Activated CD8-positive, alpha-beta memory T cell treated with anti-CD3 and anti-CD28 coated beads, Interleukin-2, amount 50 U/mL, for 24 hours (primary cell): Measurements from ENCODE around the gene ZIC4.

Experiments
- DNase-seq: peaks from one replicate; pipeline ENCODE4 v3.0.0-alpha.2; 2020; ENCODE audit errors: extremely low read depth

Gene ZIC4

DNA sequence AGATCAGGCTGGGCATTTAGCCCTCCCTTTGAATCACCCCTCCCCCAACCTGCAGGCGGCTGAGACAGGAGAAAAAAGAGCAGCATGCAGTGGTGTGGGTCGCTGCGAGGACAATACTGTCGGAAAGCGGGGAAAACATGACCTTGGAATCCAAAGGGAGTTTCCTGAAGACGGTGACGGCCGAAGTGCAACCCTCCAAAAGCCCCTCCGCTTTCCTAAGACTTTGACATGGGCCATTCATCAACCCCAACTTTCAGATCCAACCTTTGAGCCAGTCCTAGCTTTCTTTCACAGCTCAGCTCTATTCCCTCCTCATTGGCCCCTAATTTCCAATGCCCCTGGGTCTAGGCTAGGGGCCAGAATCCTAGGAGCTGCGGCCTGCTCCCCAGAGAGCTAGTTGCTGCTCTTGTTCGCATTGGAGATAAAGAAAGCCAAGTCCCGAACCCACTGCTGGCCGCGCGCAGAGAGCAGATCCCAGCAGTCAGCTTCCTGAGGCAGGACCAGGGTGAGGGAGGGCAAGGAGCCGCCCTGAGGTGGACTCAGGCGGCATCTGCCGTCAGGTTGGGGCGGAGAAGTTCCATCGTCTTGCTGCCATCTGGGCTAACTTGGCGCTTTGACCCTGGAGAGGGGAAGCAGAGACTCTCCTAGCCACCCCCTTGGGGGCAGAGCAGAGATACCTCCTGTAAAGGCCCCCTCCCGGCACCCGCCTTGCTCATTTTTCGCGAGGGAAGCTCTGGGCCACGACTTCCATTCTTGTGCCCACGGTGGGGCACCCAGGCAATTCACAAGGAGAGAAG lies 914 bp downstream of the ZIC4 start:
- no peak for DNase-seq

DNA sequence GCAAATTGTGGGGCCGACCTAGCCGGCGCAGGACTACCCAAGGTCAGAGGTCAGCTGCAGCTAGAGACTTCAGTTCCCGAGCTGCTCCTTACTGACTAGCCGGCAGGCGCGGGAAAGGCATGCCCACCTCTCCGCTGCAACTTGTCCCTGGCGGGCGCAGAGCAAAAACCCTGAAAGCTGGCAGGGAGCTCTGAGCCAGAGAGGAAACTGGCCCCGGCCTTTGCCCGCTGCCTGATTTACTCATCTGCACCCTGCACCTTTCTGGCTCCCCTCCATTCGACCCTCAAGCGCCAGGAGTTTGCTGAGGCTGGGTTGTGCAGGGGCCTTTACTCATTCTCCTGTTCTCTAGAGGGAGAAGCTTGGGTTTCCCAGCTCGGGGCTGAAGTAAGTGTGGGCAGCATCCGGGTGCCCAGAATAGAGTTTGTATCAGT lies 1.5 kb downstream of the ZIC4 start:
- DNase-seq = no peak

DNA sequence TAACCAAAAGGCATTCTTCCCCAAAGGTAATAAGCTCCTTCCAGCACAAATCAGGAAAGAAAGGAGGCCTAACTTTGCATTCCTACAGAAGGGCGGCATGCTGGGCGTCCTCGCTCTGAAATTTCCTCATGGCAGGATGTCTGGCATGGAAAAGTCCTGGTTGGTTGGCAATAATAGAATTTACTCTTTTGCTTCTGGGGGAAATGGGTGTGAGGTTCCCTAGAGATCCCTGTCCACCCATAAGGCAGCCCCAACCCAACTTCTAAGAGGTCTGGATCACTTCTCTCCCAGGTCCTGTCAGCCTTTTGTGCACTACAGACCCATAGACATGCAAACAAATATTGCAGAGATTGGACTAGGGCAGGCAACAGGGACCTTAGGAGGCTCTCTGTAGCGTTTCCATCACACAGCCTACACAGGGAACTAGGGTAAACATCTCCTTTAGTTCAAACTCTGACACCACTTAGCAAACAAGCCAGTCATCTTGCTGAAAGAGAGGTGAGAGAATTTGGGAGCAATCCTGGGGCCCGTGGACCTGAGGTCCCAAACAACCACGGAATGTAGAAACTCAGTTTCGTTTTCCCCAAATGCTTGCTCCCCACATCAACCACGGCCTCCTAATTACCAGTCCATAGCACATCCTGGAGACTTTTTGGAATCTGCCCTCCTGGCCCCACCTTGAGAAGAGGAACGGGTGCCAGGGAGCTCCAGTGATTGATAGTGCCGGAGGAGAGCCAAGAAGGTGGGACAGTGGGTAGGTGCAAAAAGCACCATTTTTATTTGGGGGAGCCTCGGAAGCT lies 2.1 kb downstream of the ZIC4 start:
- no peak for DNase-seq

DNA sequence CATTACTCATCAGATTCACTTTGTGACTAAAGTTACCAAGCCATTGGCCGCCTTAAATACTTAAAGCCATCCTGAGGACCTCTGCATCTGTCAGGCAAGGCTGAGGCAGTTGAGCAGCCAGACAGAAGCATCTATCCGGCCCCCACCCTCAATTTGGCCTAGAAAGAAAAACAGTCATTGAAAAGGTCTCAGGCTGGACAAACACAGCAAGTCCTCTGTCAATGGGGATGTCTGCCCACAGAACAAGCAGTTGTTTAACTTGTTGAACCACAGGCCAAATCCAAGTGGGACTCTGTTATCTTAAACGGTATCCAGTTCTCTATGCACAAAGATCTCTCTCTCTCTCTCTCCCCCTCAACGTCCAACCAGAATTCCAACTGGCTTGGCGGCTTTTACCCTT lies 2.8 kb downstream of the ZIC4 start:
- no peak for DNase-seq

DNA sequence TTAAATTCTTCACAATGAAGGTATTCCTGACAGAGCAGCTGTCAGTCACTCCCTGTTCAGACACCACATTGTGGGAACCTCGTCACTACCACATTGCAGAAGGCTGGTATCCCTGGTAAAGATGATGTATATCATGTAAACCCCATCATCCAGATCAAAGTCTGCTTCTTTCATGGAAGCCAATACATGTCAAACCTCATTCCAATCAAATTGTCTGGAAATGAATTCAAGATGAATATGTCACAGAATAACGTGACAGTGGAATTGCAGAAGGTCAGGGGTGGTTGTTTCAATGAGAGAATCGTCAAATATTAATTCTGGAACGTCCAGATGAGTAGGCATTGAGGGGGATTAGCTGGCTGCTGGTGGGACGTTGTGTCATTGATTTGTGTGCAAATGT lies 4.2 kb downstream of the ZIC4 start:
- no peak for DNase-seq

DNA sequence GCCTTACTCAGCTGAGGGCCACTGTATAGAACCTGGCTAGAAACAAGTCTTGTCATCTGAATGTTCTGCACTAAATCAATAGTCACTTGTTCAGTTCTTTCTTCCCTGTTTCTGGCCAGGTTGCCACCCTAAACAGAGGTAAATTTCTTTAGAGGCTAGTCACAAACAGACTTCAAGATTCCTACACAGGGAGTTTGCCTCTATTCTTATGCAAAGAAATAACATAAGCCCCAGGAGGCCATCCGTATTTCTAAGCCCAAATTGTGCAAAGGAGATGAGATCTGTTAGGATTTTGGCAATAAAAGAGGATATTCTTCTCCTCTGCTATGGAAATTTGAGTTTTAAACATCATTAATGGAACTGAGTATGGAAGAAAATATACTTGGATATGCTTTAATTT lies 4.9 kb downstream of the ZIC4 start:
- DNase-seq = no peak

DNA sequence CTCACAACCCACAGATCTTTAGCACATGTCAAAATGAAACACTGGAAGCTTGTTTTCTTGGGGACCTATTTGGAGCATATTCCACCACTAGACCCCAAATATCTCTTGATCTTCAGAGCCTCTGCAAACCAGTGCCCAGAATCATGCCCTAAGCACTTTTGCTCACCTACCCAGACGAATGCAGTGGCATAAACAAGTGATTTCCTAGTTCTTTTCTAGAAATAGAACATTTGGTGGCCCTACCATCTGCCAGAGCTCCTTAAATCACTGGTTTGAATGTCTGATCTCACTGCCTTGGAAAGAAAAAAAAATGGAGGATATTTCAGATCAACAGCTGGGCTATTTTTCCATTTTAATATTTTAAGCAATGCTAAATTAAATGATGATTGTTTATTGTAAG lies 5.3 kb downstream of the ZIC4 start:
- no peak for DNase-seq

DNA sequence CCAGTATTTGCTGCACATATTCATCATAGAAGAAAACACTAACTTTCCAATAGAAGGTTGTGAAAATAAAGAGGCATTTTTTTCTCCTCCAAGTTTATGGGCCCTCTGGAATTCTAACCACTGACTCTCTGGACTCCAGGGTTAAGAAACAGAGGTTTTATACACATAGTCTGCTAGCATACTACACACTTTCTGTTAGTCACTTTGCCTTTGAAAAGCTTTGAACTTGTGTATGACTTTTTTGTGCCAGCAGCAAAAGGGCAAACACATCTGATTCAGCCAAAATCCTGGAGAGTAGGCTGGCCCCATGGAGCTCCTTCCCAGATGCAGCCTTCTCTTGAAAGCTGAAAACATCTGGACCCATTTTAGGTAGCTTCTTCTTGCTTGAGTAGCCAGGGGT lies 6.2 kb downstream of the ZIC4 start:
- DNase-seq = no peak

DNA sequence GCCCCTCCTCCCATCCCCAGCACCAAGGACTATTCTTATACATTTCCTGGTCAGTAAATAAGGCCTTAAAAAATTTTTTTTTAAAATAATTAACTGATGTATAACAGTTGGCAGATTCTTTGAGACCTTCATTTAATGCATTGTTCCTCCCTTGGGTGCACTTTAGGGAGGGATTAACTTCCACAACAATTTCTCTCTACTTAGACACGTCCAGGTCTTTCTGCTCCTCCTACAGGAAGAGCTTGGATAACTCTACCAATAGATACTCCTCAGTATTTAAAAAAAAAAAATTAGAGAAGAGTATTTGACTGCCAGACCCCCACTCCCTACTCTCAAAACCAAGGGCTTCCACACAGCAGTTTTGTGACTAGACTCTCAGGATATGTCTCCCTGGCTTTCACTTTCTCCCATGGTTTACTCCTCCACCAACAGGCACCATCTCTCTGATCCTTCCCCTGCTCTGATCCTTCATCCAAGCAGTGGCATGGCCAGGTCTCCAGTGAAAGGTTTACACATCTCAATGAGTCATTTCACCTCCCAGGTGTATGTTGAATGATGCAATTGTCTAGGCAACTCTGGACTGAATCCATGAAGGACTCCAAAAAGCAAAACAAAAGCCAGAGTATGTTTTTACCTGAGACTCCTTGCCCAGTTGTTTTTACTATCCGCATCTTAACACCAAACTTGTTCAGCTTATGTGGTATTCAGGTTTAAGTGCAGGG lies 7.4 kb downstream of the ZIC4 start:
- no peak for DNase-seq

DNA sequence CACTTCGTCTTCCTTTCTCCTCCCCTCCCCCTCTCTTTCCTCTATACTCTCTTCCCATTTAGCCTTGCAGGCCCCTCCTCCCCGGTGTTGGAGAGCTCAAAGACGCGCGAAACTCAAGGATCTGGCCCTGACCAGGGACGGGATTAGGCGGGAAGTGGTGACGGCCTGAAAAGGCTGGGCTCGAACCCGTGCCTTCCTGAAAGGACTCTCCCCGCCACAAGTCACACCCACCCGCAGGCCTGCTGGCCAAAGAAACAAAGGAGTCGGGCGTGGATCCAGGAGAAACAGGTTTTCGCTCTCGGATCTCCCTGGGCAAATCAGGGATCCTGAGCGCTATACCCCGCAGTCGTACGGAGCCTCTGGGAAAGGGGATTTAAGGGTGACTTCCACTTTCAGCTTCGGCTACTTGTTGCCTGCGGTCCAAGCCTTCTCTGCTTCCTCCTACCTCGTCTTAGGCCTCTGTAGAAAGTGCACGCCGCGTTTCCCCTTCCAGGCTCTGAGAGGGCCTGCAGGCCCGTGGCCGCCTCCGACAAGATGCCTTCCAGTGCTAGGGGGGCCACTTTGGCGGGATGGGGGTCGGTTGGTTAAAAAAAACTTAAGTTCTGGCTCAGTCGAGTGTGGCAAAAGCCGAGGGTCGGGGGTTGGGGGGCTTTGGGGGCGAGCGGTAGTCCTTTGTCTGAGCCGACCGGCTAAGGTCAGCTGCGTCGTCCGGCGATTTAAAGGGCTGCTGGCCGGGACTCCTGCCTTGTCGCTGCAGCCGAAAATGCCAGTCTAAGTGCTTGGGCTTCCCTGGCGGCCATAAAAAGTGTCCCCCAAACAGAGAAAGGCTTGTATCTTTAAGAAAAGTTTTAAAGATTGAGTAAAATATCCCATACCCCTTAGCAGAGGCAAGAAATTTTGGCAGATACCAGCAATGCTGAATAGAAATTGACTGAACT lies 8.2 kb downstream of the ZIC4 start:
- DNase-seq = no peak

DNA sequence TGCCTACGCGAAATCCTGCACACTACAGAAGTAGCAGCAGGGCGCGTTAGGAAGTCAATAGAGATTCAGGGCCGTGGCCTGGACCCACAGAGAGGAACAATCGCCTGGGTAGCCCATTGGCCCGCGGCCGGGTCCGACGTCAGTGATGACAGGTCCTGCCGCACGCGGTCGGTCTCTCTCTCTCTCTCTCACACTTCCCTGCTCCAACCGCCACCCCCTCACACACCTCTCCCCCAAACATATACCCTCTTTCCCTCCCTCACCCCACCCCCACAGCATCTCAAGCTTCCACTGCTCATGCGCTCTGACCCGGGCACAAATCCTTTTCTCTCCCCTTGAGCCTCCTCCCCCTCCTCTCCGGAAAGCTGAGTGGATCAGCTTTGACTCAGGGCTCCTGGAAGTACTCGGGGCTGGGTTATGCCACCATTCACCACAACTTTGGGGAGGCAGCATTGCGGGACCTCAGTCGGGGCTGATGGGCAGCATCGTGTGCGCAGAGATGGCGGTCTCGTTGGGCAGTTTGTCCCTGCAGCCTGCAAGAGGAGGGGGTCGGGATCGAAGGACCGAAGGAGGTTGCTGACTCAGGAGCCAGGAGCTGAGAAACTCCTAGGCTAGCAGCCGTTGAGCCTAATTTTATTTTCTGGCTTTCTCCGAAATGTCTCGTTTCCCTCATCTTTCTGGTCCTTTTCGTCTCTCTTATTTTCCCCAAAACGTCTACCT lies 9.0 kb downstream of the ZIC4 start:
- no peak for DNase-seq

DNA sequence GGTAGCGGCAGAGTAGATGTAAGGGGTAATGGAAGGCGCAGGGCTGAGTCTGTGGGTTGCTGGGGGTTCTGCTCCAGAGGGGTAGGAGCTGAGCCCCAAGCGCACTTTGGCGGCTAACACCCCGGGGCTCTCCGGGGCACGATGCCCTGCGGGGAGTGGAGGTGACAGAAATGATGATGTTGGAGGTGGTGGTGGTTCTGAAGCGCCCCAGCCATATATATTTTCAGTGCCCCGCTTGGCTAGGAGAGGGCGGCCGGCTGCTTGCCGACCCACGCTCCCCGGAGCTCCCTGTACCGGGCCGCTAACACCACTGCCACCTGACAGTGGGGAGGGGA lies 9.7 kb downstream of the ZIC4 start:
- no peak for DNase-seq

DNA sequence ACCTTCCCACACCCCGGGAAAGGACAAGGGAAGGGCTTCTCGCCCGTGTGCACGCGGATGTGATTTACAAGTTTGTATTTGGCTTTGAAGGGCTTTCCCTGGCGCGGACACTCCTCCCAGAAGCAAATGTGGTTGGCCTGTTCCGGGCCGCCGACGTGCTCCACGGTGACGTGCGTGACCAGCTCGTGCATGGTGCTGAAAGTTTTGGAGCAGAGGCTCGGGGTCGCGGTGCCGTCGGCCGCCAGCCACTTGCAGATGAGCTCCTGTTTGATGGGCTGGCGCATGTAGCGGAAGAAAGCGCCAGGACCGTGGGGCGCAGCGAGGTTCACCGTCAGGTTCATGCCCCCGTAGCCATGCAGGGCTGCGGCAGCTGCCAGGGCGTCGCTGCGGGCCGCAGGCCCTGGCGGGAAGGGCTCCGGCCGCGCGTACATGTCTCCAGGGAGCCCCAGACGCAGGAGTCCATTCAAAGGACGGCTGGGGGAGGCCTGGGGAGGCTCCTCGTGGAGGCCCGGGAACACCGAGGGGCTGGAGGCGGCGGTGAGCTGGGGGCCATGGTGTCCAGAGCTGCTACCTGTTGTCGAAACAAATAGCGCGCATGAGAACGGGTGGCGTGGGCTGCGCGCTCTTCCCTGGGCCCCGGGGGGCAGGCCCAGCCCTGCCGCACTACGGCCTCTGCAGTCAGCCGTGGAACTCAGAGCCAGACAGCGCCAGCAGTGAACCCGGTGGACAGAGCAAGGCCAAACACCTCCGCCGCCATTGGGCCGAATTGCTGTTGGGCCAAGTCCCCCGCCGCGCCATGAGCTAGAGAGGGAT lies 10.2 kb downstream of the ZIC4 start:
- no peak for DNase-seq

DNA sequence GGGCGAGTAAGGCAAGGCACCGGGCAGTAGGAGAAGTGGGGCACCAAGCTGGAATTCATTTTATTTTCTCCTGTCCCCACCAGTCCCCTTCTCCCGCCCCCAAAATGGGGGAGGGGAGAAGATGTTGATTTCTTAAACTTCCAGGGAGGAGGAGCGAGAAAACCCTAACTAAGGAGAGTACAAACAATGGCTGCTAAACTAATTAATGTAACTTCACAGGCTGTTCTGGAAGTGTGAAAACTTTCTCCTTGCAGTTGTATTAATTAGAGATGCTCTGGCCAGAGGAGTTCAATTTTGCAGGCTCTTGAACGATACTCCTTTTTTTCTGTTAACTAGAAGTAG lies 11.5 kb downstream of the ZIC4 start:
- DNase-seq = no peak

DNA sequence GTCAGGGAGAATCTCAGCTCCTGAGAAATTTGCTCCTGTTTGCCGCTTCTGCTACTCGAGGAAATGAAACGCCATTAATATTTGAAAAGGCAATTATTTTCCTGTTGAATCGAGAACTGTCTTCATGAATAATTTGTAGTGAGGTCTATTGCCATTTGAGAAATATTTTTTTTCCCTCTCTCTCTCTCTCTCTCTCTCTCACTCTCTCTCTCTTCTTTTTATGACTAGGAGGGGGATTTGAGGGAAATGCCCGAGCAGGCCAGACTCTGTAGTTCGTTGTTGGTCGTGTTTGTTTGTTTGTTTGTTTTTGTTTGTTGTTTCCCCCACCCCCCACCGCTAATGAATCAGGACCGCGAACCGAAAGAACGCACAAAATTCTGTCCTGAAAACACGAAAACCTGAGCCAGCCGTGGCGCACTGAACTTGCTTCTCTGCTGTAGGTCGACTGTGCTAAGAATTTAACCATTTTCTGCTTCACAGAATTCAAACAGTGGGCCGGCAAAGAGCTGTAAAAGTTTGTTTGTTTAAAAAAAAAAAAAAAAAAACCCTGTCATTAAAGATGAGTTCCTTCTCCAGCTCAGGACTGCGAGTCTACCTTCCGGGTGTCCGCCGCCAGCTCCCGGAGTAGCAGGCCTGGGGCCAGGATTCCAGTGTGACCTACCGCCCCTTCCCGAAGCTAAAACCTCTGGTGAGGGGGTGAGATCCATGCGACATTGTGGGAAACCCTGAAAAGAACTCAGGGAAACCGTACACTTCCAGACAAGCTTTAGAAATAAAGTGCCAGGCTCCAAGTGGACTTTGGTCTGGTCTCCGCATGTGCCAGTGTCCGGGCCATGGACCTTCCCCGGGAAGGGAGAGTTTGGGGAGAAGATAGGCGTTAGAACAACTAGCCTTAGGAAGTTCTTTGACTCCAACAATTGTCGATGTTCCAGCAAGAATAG lies 12.1 kb downstream of the ZIC4 start:
- no peak for DNase-seq

DNA sequence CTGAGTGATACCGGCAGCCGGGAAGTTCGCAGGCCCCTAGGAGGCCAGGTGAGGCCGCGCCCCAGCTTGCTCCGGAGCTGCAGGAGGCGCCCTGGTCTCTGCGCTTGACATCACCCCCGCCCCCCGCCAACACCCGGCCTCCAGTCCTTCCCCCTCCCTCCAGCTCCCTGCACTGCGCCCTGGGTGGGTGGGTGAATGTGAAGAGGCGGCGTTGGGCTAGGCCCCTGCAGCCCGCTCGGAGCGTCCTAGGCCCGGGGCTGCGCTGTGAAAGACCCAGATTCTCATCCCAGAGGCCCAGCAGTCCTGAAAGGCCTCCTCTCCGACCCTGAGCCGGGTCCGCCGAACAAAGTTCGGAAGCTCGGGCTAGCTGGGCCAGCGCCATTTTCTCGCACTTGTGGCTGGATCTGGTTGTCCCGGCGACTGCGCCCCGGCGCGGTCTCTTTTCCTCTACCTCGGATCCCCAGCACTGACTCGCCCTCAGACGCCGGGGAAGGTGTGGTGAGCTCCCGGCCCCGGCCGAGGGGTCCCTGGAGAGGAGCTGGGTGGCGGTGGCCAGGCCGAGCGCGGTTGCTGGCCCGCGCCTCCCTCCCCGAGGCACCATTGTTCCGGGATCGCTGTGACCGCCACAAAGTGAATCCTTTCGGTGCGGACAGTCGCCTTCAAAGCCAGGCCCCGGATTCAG lies 12.9 kb downstream of the ZIC4 start:
- no peak for DNase-seq

DNA sequence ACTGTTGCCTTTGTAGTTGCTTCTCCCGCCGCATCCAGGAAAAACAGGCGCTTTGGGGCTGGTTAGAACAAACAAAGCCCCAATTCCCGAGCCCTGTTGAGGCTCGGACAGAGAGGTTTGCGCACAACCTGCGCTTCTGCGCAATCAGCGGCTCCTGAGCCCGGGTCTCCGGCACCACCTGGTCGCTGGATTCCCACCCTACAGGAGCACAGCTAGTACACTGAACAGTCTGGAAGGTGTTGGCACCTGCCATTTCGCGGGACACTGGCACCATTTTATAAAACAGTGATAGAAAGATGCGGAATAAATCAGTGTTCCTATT lies 13.8 kb downstream of the ZIC4 start:
- DNase-seq = no peak

DNA sequence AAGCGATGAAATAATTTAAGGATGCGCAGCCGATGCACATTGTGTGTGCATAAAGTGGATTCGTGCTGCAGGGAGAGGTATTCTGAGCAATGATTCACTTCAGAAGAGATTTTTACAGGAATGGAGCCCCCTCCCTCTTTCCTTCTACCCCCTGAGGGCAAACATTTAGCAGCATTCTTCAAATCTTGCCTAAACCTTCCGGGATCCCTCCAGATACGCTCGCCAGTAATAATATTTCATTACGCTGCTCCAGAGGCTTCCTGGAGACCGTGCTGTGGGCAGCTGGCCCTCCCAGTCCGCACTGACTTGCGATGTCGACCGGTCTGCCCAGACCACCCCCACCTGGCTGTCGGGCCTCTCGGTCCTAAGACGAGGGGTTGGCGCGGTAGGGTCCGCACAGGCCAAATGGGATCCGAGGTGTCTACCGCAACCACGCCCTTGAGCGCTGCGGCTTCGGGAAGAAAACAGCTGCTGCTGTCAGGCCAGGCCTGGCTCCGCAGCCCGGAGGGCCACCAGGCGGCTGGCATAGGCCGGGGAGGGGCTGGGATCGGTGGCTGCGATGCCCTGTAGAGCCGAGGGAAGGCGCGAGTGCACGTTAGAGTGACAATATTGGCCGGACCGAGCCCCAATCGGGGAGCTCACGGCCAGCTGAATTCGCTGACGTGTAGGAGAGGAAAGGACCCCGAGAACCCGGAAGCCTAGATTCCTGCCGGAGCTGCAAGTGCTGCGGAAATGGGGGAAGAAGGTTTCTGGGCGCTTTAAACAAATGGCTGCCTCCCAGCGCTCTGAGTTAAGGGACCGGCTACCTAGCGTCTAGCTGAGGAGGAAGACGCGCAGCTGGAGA lies 14.3 kb downstream of the ZIC4 start:
- no peak for DNase-seq
